HFF-Myc (cell line): ENCODE results near the gene GALR3.

Experiments
- DNase-seq: peaks from one replicate; pipeline ENCODE4 v3.0.0-alpha.2; 2011; ENCODE audit warnings: low read depth; ENCODE audit errors: extremely low read depth
- H3K4me3 ChIP-seq: replicated peaks from 2 replicates; pipeline ENCODE4 v1.5.1; 2011; ENCODE audit warnings: low read depth, mild to moderate bottlenecking, control low read depth, low read length
- TF ChIP-seq, protein P1 (sequence below): IDR thresholded peaks from 2 replicates; pipeline ENCODE4 v1.5.1; 2012; ENCODE audit warnings: mild to moderate bottlenecking, low read depth, low read length, control low read depth; ENCODE audit errors: missing control alignments

GALR3 gene

DNA sequence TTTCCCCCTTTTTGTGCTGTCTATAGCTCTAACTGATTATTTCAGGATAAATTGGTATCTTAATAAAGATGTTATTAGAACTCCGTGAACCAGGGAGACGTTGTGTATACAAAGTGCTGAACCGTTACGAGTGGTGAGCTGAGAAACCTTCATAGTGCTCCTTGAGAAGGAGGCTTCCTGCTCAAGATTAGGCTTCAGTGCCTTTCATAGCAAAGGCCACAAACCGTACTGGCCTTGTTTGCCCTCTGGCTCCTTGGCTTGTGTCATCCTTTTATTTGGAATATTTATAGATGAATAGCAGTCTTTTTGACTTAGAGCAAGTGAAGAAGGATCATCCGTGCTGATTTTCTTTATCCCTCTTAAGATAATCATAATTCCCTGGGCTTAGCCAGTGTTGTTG, 42.3 kb downstream of the GALR3 start:
- H3K4me3 ChIP-seq: no peak overlapping the region
- TF ChIP-seq, protein P1, sequence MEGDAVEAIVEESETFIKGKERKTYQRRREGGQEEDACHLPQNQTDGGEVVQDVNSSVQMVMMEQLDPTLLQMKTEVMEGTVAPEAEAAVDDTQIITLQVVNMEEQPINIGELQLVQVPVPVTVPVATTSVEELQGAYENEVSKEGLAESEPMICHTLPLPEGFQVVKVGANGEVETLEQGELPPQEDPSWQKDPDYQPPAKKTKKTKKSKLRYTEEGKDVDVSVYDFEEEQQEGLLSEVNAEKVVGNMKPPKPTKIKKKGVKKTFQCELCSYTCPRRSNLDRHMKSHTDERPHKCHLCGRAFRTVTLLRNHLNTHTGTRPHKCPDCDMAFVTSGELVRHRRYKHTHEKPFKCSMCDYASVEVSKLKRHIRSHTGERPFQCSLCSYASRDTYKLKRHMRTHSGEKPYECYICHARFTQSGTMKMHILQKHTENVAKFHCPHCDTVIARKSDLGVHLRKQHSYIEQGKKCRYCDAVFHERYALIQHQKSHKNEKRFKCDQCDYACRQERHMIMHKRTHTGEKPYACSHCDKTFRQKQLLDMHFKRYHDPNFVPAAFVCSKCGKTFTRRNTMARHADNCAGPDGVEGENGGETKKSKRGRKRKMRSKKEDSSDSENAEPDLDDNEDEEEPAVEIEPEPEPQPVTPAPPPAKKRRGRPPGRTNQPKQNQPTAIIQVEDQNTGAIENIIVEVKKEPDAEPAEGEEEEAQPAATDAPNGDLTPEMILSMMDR: no peak
- no peak for DNase-seq

DNA sequence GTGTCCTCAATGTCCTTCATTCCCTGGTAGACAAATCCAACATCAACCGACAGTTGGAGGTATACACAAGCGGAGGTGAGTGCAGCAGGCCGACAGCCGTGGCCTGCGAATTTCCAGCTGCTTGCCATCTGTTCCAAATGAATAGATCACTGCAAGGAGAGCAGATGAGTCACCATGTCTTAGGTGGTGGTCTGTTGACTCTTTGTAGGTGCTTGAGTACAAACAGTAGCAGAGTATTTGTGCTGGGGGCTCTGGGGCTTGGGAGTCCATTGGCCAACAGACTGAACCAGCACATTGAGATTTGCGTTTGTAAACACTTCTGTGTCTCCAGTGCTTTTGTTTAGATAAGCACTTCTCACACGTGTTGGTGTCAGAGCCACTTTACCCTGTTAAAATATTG, 47.1 kb downstream of the GALR3 start:
- TF ChIP-seq, protein P1: no peak
- no peak overlapping the region for H3K4me3 ChIP-seq
- peak; percentile 51 for DNase-seq
